HG03135 (cell line): ENCODE measurements around the gene USP15.

Experiments used
- ATAC-seq: cut with Tn5 transposase; IDR thresholded peaks from one replicate; pipeline ENCODE4 v1.9.1; 2021; ENCODE audit warnings: mild to moderate bottlenecking, moderate library complexity; ENCODE audit not compliant: unreplicated experiment

USP15 gene

GRCh38 chr12:62279058-62279457 lies 18.9 kb downstream of the USP15 start:
- no peak for ATAC-seq

- no peak for ATAC-seq
These were observed 19.8 kb downstream of the USP15 start for GRCh38 chr12:62279961-62280360.

GRCh38 chr12:62282057-62282774 lies 22.0 kb downstream of the USP15 start:
- no peak for ATAC-seq

- ATAC-seq = no peak
These were observed 24.5 kb downstream of the USP15 start for GRCh38 chr12:62284749-62285148.

- no peak for ATAC-seq
These were observed 25.1 kb downstream of the USP15 start for GRCh38 chr12:62285284-62285683.

- ATAC-seq = no peak
These were observed 28.1 kb downstream of the USP15 start for GRCh38 chr12:62288328-62288727.

- ATAC-seq = no peak
These were observed 30.6 kb downstream of the USP15 start for GRCh38 chr12:62290846-62291245.

GRCh38 chr12:62291864-62292760 lies 31.9 kb downstream of the USP15 start:
- ATAC-seq = no peak

GRCh38 chr12:62292761-62293344 lies 32.6 kb downstream of the USP15 start:
- ATAC-seq = no peak

GRCh38 chr12:62294378-62294777 lies 34.2 kb downstream of the USP15 start:
- ATAC-seq = no peak

- no peak for ATAC-seq
These were observed 35.8 kb downstream of the USP15 start for GRCh38 chr12:62296001-62296400.

GRCh38 chr12:62297321-62297720 lies 37.1 kb downstream of the USP15 start:
- no peak for ATAC-seq

GRCh38 chr12:62299617-62300016 lies 39.4 kb downstream of the USP15 start:
- ATAC-seq = no peak

GRCh38 chr12:62301080-62301798 lies 41.0 kb downstream of the USP15 start:
- no peak for ATAC-seq

GRCh38 chr12:62301799-62302133 lies 41.6 kb downstream of the USP15 start:
- ATAC-seq = no peak

- ATAC-seq = no peak
These were observed 44.4 kb downstream of the USP15 start for GRCh38 chr12:62304560-62304959.

GRCh38 chr12:62305778-62306177 lies 45.6 kb downstream of the USP15 start:
- ATAC-seq = no peak

- ATAC-seq = no peak
These were observed 46.6 kb downstream of the USP15 start for GRCh38 chr12:62306569-62307530.

GRCh38 chr12:62308201-62308600 lies 48.0 kb downstream of the USP15 start:
- ATAC-seq = no peak

GRCh38 chr12:62313727-62314380 lies 53.6 kb downstream of the USP15 start:
- no peak for ATAC-seq
